NCI-H82 treated with DMSO at 0.1 percent for 48 hours (cell line): ENCODE results near the gene DDTL.
"Not testable (repeated sequence)": the region's sequence is repeated elsewhere in the genome, so short reads cannot be mapped to it uniquely, and the experiment has no call there.

ENCODE experiments used
- DNase-seq: peaks from one replicate; lab custom pipeline; 2025; ENCODE audit not compliant: unreplicated experiment; lab: John Stamatoyannopoulos, UW

Gene DDTL

GRCh38 chr22:23969071-23969470 is 2.4 kb downstream of the DDTL start:
- no peak for DNase-seq

GRCh38 chr22:23970201-23970641 is 3.5 kb downstream of the DDTL start:
- DNase-seq, result no peak

- DNase-seq, result no peak
These were observed 4.3 kb downstream of the DDTL start for GRCh38 chr22:23970816-23971486.

GRCh38 chr22:23971927-23972326 is 5.2 kb downstream of the DDTL start:
- not testable (repeated sequence) for DNase-seq

- not testable (repeated sequence) for DNase-seq
These were observed 7.7 kb downstream of the DDTL start, which contains the start of gene DDT for GRCh38 chr22:23974345-23974744. Gene DDT, minus strand, starts transcription at chr22:23974441. Its CDS starts 27 bp downstream, at chr22:23974414.

GRCh38 chr22:23974836-23975352 is 8.2 kb downstream of the DDTL start:
- not testable (repeated sequence) for DNase-seq

- not testable (repeated sequence) for DNase-seq
These were observed 10.6 kb downstream of the DDTL start for GRCh38 chr22:23977304-23977703.

GRCh38 chr22:23979557-23980240 is 13.0 kb downstream of the DDTL start, which contains the start of gene GSTT2:
Gene GSTT2, plus strand, starts transcription at chr22:23980134.
- DNase-seq, result not testable (repeated sequence)

- DNase-seq, result not testable (repeated sequence)
These were observed 13.9 kb downstream of the DDTL start for GRCh38 chr22:23980567-23980966.

- no peak for DNase-seq
These were observed 17.7 kb downstream of the DDTL start for GRCh38 chr22:23984430-23984829.

- not testable (repeated sequence) for DNase-seq
These were observed 19.4 kb downstream of the DDTL start for GRCh38 chr22:23986089-23986488.

GRCh38 chr22:23986538-23987178 is 20.0 kb downstream of the DDTL start:
- DNase-seq, result not testable (repeated sequence)

- DNase-seq, result not testable (repeated sequence)
These were observed 23.0 kb downstream of the DDTL start for GRCh38 chr22:23989583-23990244.

GRCh38 chr22:23993080-23993479 is 26.4 kb downstream of the DDTL start:
- not testable (repeated sequence) for DNase-seq

GRCh38 chr22:23993581-23994177 is 27.0 kb downstream of the DDTL start:
- DNase-seq, result not testable (repeated sequence)

GRCh38 chr22:23997092-23997491 is 30.4 kb downstream of the DDTL start:
- no peak for DNase-seq

- not testable (repeated sequence) for DNase-seq
These were observed 33.1 kb downstream of the DDTL start for GRCh38 chr22:23999779-24000178.

GRCh38 chr22:24001314-24001713 is 34.6 kb downstream of the DDTL start:
- no peak for DNase-seq

GRCh38 chr22:24002272-24002671 is 35.6 kb downstream of the DDTL start:
- DNase-seq, result no peak

- DNase-seq, result no peak
These were observed 36.2 kb downstream of the DDTL start for GRCh38 chr22:24002851-24003250.

- DNase-seq, result no peak
These were observed 37.2 kb downstream of the DDTL start for GRCh38 chr22:24003887-24004286.
